OCI-LY7 (cell line): ENCODE data around the gene PPAN. TPM values are rescaled to one million over a fixed set of nuclear protein-coding genes. Genes with fewer than 3 reads are reported as not detected.
A peak's percentile ranks its signal among the peaks of the same experiment; 100 is the strongest.

Source experiments
- BruUV-seq: library from RNA; stranded (reverse); fragments of 400-500 nt; replicated peaks from 2 replicates; lab custom pipeline; 2021; lab: Mats Ljungman, UMichigan
- CTCF ChIA-PET: fragments of 300-600 bp; sonication (Branson Sonifier 250); formaldehyde crosslinking; loops from one replicate; lab custom pipeline; 2022; ENCODE audit warnings: antibody characterized with exemption; ENCODE audit not compliant: unreplicated experiment; lab: Charles Lee
- POLR2A ChIA-PET: fragments of 300-600 bp; sonication (Branson Sonifier 250); formaldehyde crosslinking; loops from one replicate; lab custom pipeline; 2022; ENCODE audit warnings: antibody characterized with exemption; lab: Charles Lee
- DNase-seq: peaks from one replicate; pipeline ENCODE4 v3.0.0-alpha.2; 2015; ENCODE audit warnings: low spot score
- H2AFZ ChIP-seq: fragments of 200-600 bp; sonication (generic), shearing (Covaris generic); 2 replicates; pipeline ENCODE4 v1.6.1; 2014; ENCODE audit warnings: mild to moderate bottlenecking, antibody characterized with exemption, low read length, moderate library complexity
- H3K27ac ChIP-seq: fragments of 200-600 bp; sonication (generic); 2 replicates; pipeline ENCODE4 v1.5.1; 2014; ENCODE audit warnings: mixed run types, low read depth, mild to moderate bottlenecking, moderate library complexity, low read length, inconsistent platforms; ENCODE audit not compliant: poor library complexity, severe bottlenecking
- H3K36me3 ChIP-seq: fragments of 200-600 bp; sonication (generic); 2 replicates; pipeline ENCODE4 v1.6.1; 2014; ENCODE audit warnings: mild to moderate bottlenecking, antibody characterized with exemption, low read length, moderate library complexity, mixed read lengths; ENCODE audit not compliant: insufficient read depth
- H3K4me1 ChIP-seq: fragments of 200-600 bp; sonication (generic); 2 replicates; pipeline ENCODE4 v1.5.1; 2014; ENCODE audit warnings: mild to moderate bottlenecking, low read length; ENCODE audit not compliant: insufficient read depth, poor library complexity, severe bottlenecking
- H3K4me2 ChIP-seq: fragments of 200-600 bp; sonication (generic); 2 replicates; pipeline ENCODE4 v1.6.1; 2014; ENCODE audit warnings: mild to moderate bottlenecking, low read length
- H3K4me3 ChIP-seq: fragments of 200-600 bp; sonication (generic); 2 replicates; pipeline ENCODE4 v1.5.1; 2014; ENCODE audit warnings: mild to moderate bottlenecking, low read depth, low read length; ENCODE audit not compliant: poor library complexity, severe bottlenecking
- H3K79me2 ChIP-seq: fragments of 200-600 bp; sonication (generic); 2 replicates; pipeline ENCODE4 v1.6.1; 2016; ENCODE audit warnings: low read depth, mild to moderate bottlenecking, low read length, moderate library complexity, mixed read lengths; ENCODE audit not compliant: insufficient read depth
- H3K9me2 ChIP-seq: fragments of 200-600 bp; sonication (generic); 2 replicates; pipeline ENCODE4 v1.6.1; 2016; ENCODE audit warnings: mild to moderate bottlenecking, low read length, mixed read lengths; ENCODE audit not compliant: insufficient read depth
- H3K9me3 ChIP-seq: fragments of 200-600 bp; sonication (generic); 2 replicates; pipeline ENCODE4 v1.6.1; 2014; ENCODE audit warnings: mild to moderate bottlenecking, mixed run types, low read length, mixed read lengths
- H4K20me1 ChIP-seq: fragments of 200-600 bp; sonication (generic); 2 replicates; pipeline ENCODE4 v1.6.1; 2014; ENCODE audit warnings: mild to moderate bottlenecking, antibody characterized with exemption, low read length, moderate library complexity, mixed read lengths; ENCODE audit not compliant: insufficient read depth
- CTCF ChIP-seq: fragments of 200-600 bp; sonication (generic); conservative IDR thresholded peaks from 2 replicates; pipeline ENCODE4 v1.5.1; 2014; ENCODE audit warnings: mild to moderate bottlenecking, antibody characterized with exemption, low read length, moderate library complexity, mixed read lengths
- EZH2phosphoT487 ChIP-seq: fragments of 200-600 bp; sonication (generic); IDR thresholded peaks from 2 replicates; pipeline ENCODE4 v1.6.1; 2018; ENCODE audit warnings: low read depth, borderline replicate concordance, mild to moderate bottlenecking, mixed run types, antibody characterized with exemption, low read length, moderate library complexity, mixed read lengths
- intact Hi-C: fragments of 100-400 bp; cut with micrococcal nuclease; formaldehyde crosslinking; loops from one replicate; pipeline ENCODE4 v1.10.0; 2022; ENCODE audit not compliant: unreplicated experiment
- total RNA-seq, 2 experiments: library from RNA; depleted of rRNA in 1 of 2; stranded (reverse); fragments of >200 nt in 1 of 2; shearing (Covaris generic) in 1 of 2; gene quantifications; 2 replicates each; pipeline ENCODE4 v1.2.3, GENCODE V29; 2014 to 2022

PPAN gene
- total RNA-seq, 2 experiments from 2014 or later, result 77.1 to 116 TPM

DNA sequence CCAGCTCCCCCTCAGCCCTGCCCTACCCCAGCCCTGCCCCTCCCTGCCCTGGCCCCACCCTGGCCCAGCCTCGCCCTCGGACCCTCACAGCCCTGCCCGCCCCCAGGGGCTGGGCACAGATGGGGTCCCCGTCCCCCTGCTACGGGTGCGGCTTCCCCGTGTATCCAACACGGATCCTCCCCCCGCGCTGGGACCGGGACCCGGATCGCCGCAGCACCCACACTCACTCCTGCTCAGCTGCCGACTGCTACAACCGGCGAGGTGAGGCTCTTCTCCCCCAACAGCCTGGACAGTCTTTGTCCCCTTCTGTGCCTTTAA, 14.8 kb upstream of the PPAN start:
- no peaks in the 10 kb centered on the region for H3K9me2 ChIP-seq
- intact Hi-C loops, result no loop called here
- no peak for DNase-seq
- POLR2A ChIA-PET, result no interaction called here
- CTCF ChIA-PET, result no interaction called here
- H3K27ac ChIP-seq, result peak overlapping the region; percentile 62
- no peaks in the 10 kb centered on the region for H3K9me3 ChIP-seq
- H3K79me2 ChIP-seq, result peaks cover 3% of the 10 kb centered on the region; the same call in 1 of the 2 replicates
- BruUV-seq, result no TSS peak
- peaks cover 24% of the 10 kb centered on the region for H3K4me1 ChIP-seq
- no peaks in the 10 kb centered on the region for H4K20me1 ChIP-seq
- no peak overlapping the region; the same call in 1 of the 2 replicates for H2AFZ ChIP-seq
- H3K36me3 ChIP-seq, result peaks cover 9% of the 10 kb centered on the region
- TF ChIP-seq CTCF (no peak), EZH2phosphoT487 (no peak)
- peak overlapping the region; percentile 58; the same call in 1 of the 2 replicates for H3K4me2 ChIP-seq
- no peak overlapping the region for H3K4me3 ChIP-seq

GRCh38 chr19:10091895-10092641, 14.1 kb upstream of the PPAN start:
- Histone ChIP-seq H3K4me2 (peak overlapping the region; percentile 58), H3K27ac (peak overlapping the region; percentile 62), H3K79me2 (no peaks in the 10 kb centered on the region), H3K36me3 (peaks cover 9% of the 10 kb centered on the region), H4K20me1 (no peaks in the 10 kb centered on the region), H3K9me3 (no peaks in the 10 kb centered on the region), H3K4me3 (peak overlapping the region; percentile 9), H3K4me1 (peaks cover 31% of the 10 kb centered on the region), H2AFZ (peak overlapping the region; percentile 31; the same call in 1 of the 2 replicates), H3K9me2 (no peaks in the 10 kb centered on the region)
- ChIA-PET CTCF (no interaction called here), POLR2A (interaction anchor here (0.5 to 0.6 kb wide), 3 partner anchors 10 to 43 kb away, joined by 3 to 5 read pairs (median 4); partner anchors contain the start of genes ANGPTL6 and P2RY11)
- intact Hi-C loops, result no loop called here
- TF ChIP-seq CTCF (no peak), EZH2phosphoT487 (no peak)
- BruUV-seq, result TSS peak; percentile 60
- peak; percentile 84 for DNase-seq
